K562 (cell line): ENCODE data around the gene ANO8. TPM values are rescaled to one million over a fixed set of nuclear protein-coding genes. Genes with fewer than 3 reads are reported as not detected.

Source experiments
- BMI1 ChIP-seq: fragments of 150-350 bp; IDR thresholded peaks from 2 replicates; pipeline ENCODE4 v1.6.1; 2014; ENCODE audit warnings: low read length
- CAMTA2 ChIP-seq: fragments of 250-450 bp; sonication (Bioruptor Pico); conservative IDR thresholded peaks from 2 replicates; pipeline ENCODE4 v1.5.1; 2022
- EWSR1 ChIP-seq: fragments of 450-650 bp; IDR thresholded peaks from 2 replicates; pipeline ENCODE4 v1.6.1; 2018; ENCODE audit warnings: borderline replicate concordance, mild to moderate bottlenecking, low read depth, moderate library complexity; ENCODE audit not compliant: partially characterized antibody
- FOXK2 ChIP-seq, 2 experiments: fragments of 450-650 bp; IDR thresholded peaks in 1 of 2; conservative IDR thresholded peaks in 1 of 2; 2 replicates each; pipeline ENCODE4 v1.6.1; 2016; ENCODE audit warnings: low read depth in 2 of 2, mild to moderate bottlenecking in 1 of 2
- KDM5B ChIP-seq: fragments of 200-600 bp; sonication (generic); IDR thresholded peaks from 2 replicates; pipeline ENCODE4 v1.6.1; 2012; ENCODE audit warnings: low read depth, mild to moderate bottlenecking, moderate library complexity, low read length, control low read depth, inconsistent platforms; ENCODE audit not compliant: insufficient replicate concordance
- MCM5 ChIP-seq: fragments of 450-650 bp; IDR thresholded peaks from 2 replicates; pipeline ENCODE4 v1.6.1; 2016; ENCODE audit warnings: low read depth
- NFYB ChIP-seq: IDR thresholded peaks from 2 replicates; pipeline ENCODE4 v1.6.1; 2011; ENCODE audit warnings: mild to moderate bottlenecking, moderate library complexity; ENCODE audit not compliant: insufficient read length; ENCODE audit errors: extremely low read depth
- POU5F1 ChIP-seq: fragments of 150-350 bp; IDR thresholded peaks from 2 replicates; pipeline ENCODE4 v1.6.1; 2014; ENCODE audit warnings: borderline replicate concordance, low read length, low read depth, mild to moderate bottlenecking; ENCODE audit not compliant: partially characterized antibody
- PRPF4 ChIP-seq: fragments of 200-400 bp; formaldehyde crosslinking; IDR thresholded peaks from one replicate; pipeline ENCODE4 v1.6.1; 2017; ENCODE audit warnings: low read length, low read depth, mild to moderate bottlenecking; ENCODE audit not compliant: insufficient read depth, poor library complexity, severe bottlenecking
- XRCC4 ChIP-seq: IDR thresholded peaks from one replicate; pipeline ENCODE4 v1.6.1; 2011; ENCODE audit not compliant: insufficient read depth, insufficient read length; ENCODE audit errors: extremely low read depth
- ZBTB8A ChIP-seq: fragments of 450-650 bp; IDR thresholded peaks from 2 replicates; pipeline ENCODE4 v1.6.1; 2018; ENCODE audit warnings: mild to moderate bottlenecking, moderate library complexity; ENCODE audit not compliant: partially characterized antibody
- ZC3H11A ChIP-seq: IDR thresholded peaks from 2 replicates; pipeline ENCODE4 v1.6.1; 2012; ENCODE audit warnings: low read depth, low read length, improper control_type of control experiment
- ZNF12 ChIP-seq: sonication (generic); formaldehyde crosslinking; IDR thresholded peaks from 2 replicates; pipeline ENCODE4 v1.4.0; 2020; ENCODE audit warnings: mild to moderate bottlenecking, missing genetic modification reagents
- ZNF143 ChIP-seq: sonication (generic); formaldehyde crosslinking; IDR thresholded peaks from 2 replicates; pipeline ENCODE4 v1.9.0; 2022; ENCODE audit warnings: mild to moderate bottlenecking, missing genetic modification reagents
- ZNF324 ChIP-seq: fragments of 250-450 bp; sonication (Bioruptor Pico); IDR thresholded peaks from 2 replicates; pipeline ENCODE4 v1.4.0; 2020; ENCODE audit warnings: mild to moderate bottlenecking
- polyA plus RNA-seq, 8 experiments: library from polyadenylated mRNA; depleted of rRNA in 4 of 8; stranded (reverse) in 5 of 8; unstranded in 3 of 8; fragments of >200 nt; fragmentation: Nextera tagmentation in 2 of 8; fragmentation: Illumina TruSeq in 1 of 8; extraction: Ambion mirVana in 2 of 8; extraction: Trizol in 1 of 8; gene quantifications; 2 replicates each; pipeline versions ENCODE4 v1.2.1 to v1.2.3, GENCODE V29; 2011 to 2014; ENCODE audit warnings: inconsistent platforms in 1 of 8, missing spikeins in 1 of 8
- total RNA-seq, 7 experiments: library from RNA; depleted of rRNA in 6 of 7; stranded (reverse); fragments of >200 nt in 6 of 7; fragmentation: Illumina TruSeq in 2 of 7; extraction: Trizol in 2 of 7; gene quantifications; 2 replicates each; pipeline versions ENCODE4 v1.2.1 to v1.2.3, GENCODE V29; 2011 to 2021; ENCODE audit warnings: low replicate concordance in 1 of 7
- TF ChIP-seq, protein P1 (sequence below): fragments of 450-650 bp; IDR thresholded peaks from one replicate; pipeline ENCODE4 v1.6.1; 2018; ENCODE audit warnings: mild to moderate bottlenecking, moderate library complexity; ENCODE audit not compliant: partially characterized antibody
- TF ChIP-seq, protein P2 (sequence below), 2 experiments: IDR thresholded peaks; 2 replicates each; pipeline ENCODE4 v1.6.1; 2012; ENCODE audit warnings: improper control_type of control experiment in 2 of 2, low read depth in 2 of 2, low read length in 2 of 2, borderline replicate concordance in 1 of 2
- TF ChIP-seq, protein P3 (sequence below): fragments of 200-800 bp; sonication (Bioruptor generic); IDR thresholded peaks from 2 replicates; pipeline ENCODE4 v1.6.1; 2017; ENCODE audit warnings: missing genetic modification characterization, missing compliant biosample characterization
- TF ChIP-seq, protein P4 (sequence below), 2 experiments: fragments of 250-450 bp in 1 of 2; fragments of 450-650 bp in 1 of 2; sonication (Bioruptor Pico) in 1 of 2; IDR thresholded peaks; 2 replicates each; pipeline versions ENCODE4 v1.6.1 to v1.8.0; 2016 to 2021; ENCODE audit warnings: mild to moderate bottlenecking in 2 of 2, moderate library complexity in 2 of 2, missing compliant biosample characterization in 1 of 2, missing genetic modification characterization in 1 of 2
- TF ChIP-seq, protein P5 (sequence below): IDR thresholded peaks from 2 replicates; pipeline ENCODE4 v1.6.1; 2011; ENCODE audit not compliant: insufficient read length; ENCODE audit errors: extremely low read depth

The ANO8 gene
- total and polyA plus RNA-seq, 9 of the 15 experiments (the other 6 are each of a cell fraction or from before 2014, with no cell fraction given) = 0.07 to 7.6 (median 2.3) TPM; not detected in 1

DNA sequence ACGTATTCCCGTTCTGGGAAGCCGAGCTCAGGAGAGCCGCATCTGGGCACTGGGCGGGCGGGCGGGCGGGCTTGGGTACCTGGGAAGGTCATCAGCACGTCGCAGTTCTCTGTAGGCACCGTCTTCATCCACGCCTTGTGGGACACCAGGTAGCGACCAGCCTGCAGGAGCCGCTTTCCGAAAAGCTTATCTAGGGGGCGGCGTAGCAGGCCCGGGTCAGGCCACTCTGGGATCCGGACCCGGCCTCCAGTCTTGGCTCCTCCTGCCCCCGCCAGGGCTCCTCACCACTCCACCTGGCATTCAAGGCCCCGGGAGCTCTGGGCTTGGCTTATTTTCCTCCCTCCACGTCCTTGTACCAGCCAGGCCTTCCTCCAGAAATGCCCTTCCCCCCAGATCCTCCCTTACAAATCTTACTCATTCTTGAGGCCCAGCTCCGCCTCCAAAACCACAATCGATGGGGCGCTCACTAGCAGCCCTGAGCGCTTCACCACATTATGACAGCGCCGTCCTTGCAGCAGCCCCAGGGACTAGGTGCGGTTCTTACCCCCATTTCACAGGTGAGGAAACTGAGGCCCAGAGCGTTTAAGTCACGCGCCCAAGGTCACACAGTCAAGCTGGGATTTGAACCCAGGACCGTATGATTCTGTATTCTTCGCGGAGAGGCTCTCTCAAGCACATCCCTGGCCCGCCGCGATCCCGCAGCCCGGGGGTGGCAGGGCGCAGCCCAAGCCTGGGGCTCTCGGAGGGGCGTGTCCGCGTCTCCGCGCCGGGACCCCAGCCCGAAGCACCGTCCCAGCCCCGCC, 843 bp downstream of the ANO8 start (continued):
- TF ChIP-seq, protein P1, sequence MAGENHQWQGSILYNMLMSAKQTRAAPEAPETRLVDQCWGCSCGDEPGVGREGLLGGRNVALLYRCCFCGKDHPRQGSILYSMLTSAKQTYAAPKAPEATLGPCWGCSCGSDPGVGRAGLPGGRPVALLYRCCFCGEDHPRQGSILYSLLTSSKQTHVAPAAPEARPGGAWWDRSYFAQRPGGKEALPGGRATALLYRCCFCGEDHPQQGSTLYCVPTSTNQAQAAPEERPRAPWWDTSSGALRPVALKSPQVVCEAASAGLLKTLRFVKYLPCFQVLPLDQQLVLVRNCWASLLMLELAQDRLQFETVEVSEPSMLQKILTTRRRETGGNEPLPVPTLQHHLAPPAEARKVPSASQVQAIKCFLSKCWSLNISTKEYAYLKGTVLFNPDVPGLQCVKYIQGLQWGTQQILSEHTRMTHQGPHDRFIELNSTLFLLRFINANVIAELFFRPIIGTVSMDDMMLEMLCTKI = no peak
- TF ChIP-seq NFYB = no peak
- TF ChIP-seq PRPF4 = no peak
- no peak for TF ChIP-seq ZNF324 (CRISPR knock-in tag)
- TF ChIP-seq POU5F1 = no peak
- no peak for TF ChIP-seq EWSR1
- TF ChIP-seq, protein P2, sequence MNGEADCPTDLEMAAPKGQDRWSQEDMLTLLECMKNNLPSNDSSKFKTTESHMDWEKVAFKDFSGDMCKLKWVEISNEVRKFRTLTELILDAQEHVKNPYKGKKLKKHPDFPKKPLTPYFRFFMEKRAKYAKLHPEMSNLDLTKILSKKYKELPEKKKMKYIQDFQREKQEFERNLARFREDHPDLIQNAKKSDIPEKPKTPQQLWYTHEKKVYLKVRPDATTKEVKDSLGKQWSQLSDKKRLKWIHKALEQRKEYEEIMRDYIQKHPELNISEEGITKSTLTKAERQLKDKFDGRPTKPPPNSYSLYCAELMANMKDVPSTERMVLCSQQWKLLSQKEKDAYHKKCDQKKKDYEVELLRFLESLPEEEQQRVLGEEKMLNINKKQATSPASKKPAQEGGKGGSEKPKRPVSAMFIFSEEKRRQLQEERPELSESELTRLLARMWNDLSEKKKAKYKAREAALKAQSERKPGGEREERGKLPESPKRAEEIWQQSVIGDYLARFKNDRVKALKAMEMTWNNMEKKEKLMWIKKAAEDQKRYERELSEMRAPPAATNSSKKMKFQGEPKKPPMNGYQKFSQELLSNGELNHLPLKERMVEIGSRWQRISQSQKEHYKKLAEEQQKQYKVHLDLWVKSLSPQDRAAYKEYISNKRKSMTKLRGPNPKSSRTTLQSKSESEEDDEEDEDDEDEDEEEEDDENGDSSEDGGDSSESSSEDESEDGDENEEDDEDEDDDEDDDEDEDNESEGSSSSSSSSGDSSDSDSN (IDR thresholded peaks at IDR 0.05; ENCODE audit: borderline replicate concordance in 1 of 2, low read depth in 2 of 2, low read length in 2 of 2) = peak in 1 of 2 experiments; percentile 25; a peak in 1 of 4 replicates
- no peak for TF ChIP-seq ZC3H11A
- TF ChIP-seq, protein P3, sequence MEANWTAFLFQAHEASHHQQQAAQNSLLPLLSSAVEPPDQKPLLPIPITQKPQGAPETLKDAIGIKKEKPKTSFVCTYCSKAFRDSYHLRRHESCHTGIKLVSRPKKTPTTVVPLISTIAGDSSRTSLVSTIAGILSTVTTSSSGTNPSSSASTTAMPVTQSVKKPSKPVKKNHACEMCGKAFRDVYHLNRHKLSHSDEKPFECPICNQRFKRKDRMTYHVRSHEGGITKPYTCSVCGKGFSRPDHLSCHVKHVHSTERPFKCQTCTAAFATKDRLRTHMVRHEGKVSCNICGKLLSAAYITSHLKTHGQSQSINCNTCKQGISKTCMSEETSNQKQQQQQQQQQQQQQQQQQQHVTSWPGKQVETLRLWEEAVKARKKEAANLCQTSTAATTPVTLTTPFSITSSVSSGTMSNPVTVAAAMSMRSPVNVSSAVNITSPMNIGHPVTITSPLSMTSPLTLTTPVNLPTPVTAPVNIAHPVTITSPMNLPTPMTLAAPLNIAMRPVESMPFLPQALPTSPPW (CRISPR knock-in tag) = no peak
- no peak for TF ChIP-seq BMI1
- TF ChIP-seq ZNF12 (CRISPR knock-in tag) = peak; percentile 71
- no peak for TF ChIP-seq ZBTB8A
- no peak for TF ChIP-seq XRCC4
- peak; percentile 47; the same call in 1 of the 2 replicates for TF ChIP-seq ZNF143
- TF ChIP-seq, protein P4, sequence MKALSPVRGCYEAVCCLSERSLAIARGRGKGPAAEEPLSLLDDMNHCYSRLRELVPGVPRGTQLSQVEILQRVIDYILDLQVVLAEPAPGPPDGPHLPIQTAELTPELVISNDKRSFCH (CRISPR knock-in tag; IDR thresholded peaks at IDR 0.05) = no peak
- TF ChIP-seq, protein P4 (tag; IDR thresholded peaks at IDR 0.05) = no peak
- no peak for TF ChIP-seq MCM5
- 0 out of 2 replicates have a peak, but pooled peaks have one; percentile 27 for TF ChIP-seq CAMTA2 (CRISPR knock-in tag)
- TF ChIP-seq, protein P5, sequence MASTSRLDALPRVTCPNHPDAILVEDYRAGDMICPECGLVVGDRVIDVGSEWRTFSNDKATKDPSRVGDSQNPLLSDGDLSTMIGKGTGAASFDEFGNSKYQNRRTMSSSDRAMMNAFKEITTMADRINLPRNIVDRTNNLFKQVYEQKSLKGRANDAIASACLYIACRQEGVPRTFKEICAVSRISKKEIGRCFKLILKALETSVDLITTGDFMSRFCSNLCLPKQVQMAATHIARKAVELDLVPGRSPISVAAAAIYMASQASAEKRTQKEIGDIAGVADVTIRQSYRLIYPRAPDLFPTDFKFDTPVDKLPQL = no peak
- peak; percentile 78 for TF ChIP-seq KDM5B
- TF ChIP-seq FOXK2 (conservative IDR thresholded peaks at IDR 0.05 in 1 of 2, IDR thresholded peaks at IDR 0.05 in 1 of 2; ENCODE audit: low read depth in 2 of 2) = peak in 1 of 2 experiments; percentile 73; a peak in 1 of 4 replicates
